CD4-positive, CD25-positive, alpha-beta regulatory T cell (primary cell): ENCODE results near the gene TMEM74B. TPM values are rescaled to one million over a fixed set of nuclear protein-coding genes. Genes with fewer than 3 reads are reported as not detected.
A peak's percentile ranks its signal among the peaks of the same experiment; 100 is the strongest.

ENCODE experiments used
- ATAC-seq, 2 donors: fragments of 150-1000 bp; cut with Tn5 transposase; one replicate each; pipeline ENCODE4 v1.10.0; 2021; ENCODE audit warnings: low read depth in 2 of 2, moderate number of reproducible peaks in 2 of 2, moderate library complexity in 1 of 2
- DNase-seq, 3 donors: peaks; one replicate each; pipeline versions ENCODE4 v3.0.0 to v3.0.0-alpha.2; 2012 to 2022; ENCODE audit warnings: mixed read lengths in 1 of 3
- H3K27ac ChIP-seq: one replicate; pipeline ENCODE4 v1.7.0; 2013; ENCODE audit warnings: mild to moderate bottlenecking, low read length; ENCODE audit not compliant: insufficient read depth, poor library complexity, severe bottlenecking
- H3K27me3 ChIP-seq: one replicate; pipeline ENCODE4 v1.7.0; 2013; ENCODE audit warnings: low read length; ENCODE audit not compliant: control insufficient read depth, insufficient read depth
- H3K36me3 ChIP-seq: one replicate; pipeline ENCODE4 v1.7.0; 2013; ENCODE audit warnings: mild to moderate bottlenecking, low read length, moderate library complexity; ENCODE audit not compliant: control insufficient read depth, insufficient read depth
- H3K4me1 ChIP-seq: 2 replicates; pipeline ENCODE4 v1.7.0; 2013; ENCODE audit warnings: mild to moderate bottlenecking, low read length; ENCODE audit not compliant: insufficient read depth, control insufficient read depth, poor library complexity, severe bottlenecking
- H3K4me3 ChIP-seq: one replicate; pipeline ENCODE4 v1.7.0; 2013; ENCODE audit warnings: low read depth, mild to moderate bottlenecking, low read length, moderate library complexity
- H3K9me3 ChIP-seq, 2 experiments: 1 replicate in 1 of 2; 2 replicates in 1 of 2; pipeline ENCODE4 v1.7.0; 2013; ENCODE audit warnings: low read length in 2 of 2, mild to moderate bottlenecking in 1 of 2, moderate library complexity in 1 of 2; ENCODE audit not compliant: control insufficient read depth in 2 of 2
- H3K27ac Mint-ChIP-seq, 3 donors: one replicate each; pipeline ENCODE4 v1.8.0; 2020 to 2022; ENCODE audit warnings: mild to moderate bottlenecking in 3 of 3, mixed read lengths in 3 of 3, moderate library complexity in 2 of 3
- H3K27me3 Mint-ChIP-seq: one replicate; pipeline ENCODE4 v1.8.0; 2022; ENCODE audit warnings: mild to moderate bottlenecking, mixed read lengths
- H3K36me3 Mint-ChIP-seq: one replicate; pipeline ENCODE4 v1.8.0; 2020; ENCODE audit warnings: mixed read lengths
- H3K4me1 Mint-ChIP-seq, 4 donors: one replicate each; pipeline ENCODE4 v1.8.0; 2020 to 2022; ENCODE audit warnings: mixed read lengths in 4 of 4, mild to moderate bottlenecking in 1 of 4
- H3K4me3 Mint-ChIP-seq, 4 donors: one replicate each; pipeline ENCODE4 v1.8.0; 2020 to 2022; ENCODE audit warnings: mild to moderate bottlenecking in 4 of 4, mixed read lengths in 4 of 4, moderate library complexity in 3 of 4
- H3K9me3 Mint-ChIP-seq, 7 donors: one replicate each; pipeline ENCODE4 v1.8.0; 2020 to 2022; ENCODE audit warnings: mixed read lengths in 7 of 7, mild to moderate bottlenecking in 3 of 7, moderate library complexity in 2 of 7
- polyA plus RNA-seq, 4 donors: library from polyadenylated mRNA; unstranded; fragments of 300-500 nt; fragmentation: Illumina TruSeq; gene quantifications; one replicate each; pipeline ENCODE4 v1.2.3, GENCODE V29; 2021
- total RNA-seq: library from RNA; stranded (reverse); gene quantifications from one replicate; pipeline ENCODE4 v1.2.3, GENCODE V29; 2022

Gene TMEM74B
- total and polyA plus RNA-seq, 5 donors from 2014 or later, result not detected

- ATAC-seq (no peak), DNase-seq (no peak)
- H3K27ac ChIP-seq, result no peak within 1 kb of the TSS
- Mint-ChIP-seq H3K36me3 (no peaks in the 10 kb centered on the region), H3K9me3 (peaks cover 0 to 2% (median 0%) of the 10 kb centered on the region in 7 donors), H3K27me3 (peaks cover 14% of the 10 kb centered on the region), H3K4me1 (peaks cover 0 to 6% (median 4%) of the 10 kb centered on the region in 4 donors), H3K27ac (peak within 1 kb of the TSS in 1 of 3 donors; percentile 48), H3K4me3 (no peak within 1 kb of the TSS)
- H3K4me3 ChIP-seq, result no peak within 1 kb of the TSS
- no peaks in the 10 kb centered on the region for H3K9me3 ChIP-seq
- no peaks in the 10 kb centered on the region for H3K4me1 ChIP-seq
- H3K27me3 ChIP-seq, result no peaks in the 10 kb centered on the region
- H3K36me3 ChIP-seq, result no peaks in the 10 kb centered on the region
Observed at GRCh38 chr20:1202762-1203504, 18.2 kb upstream of the TMEM74B start, which contains the start of gene C20orf202. TSS of gene C20orf202 (plus strand) at chr20:1203454. CDS start at chr20:1203586, 132 bp downstream.

- no peaks in the 10 kb centered on the region for H3K36me3 Mint-ChIP-seq
- peak overlapping the region in 1 of 3 donors; percentile 89 for H3K27ac Mint-ChIP-seq
- peaks cover 0 to 2% (median 0%) of the 10 kb centered on the region in 7 donors for H3K9me3 Mint-ChIP-seq
- ATAC-seq (peak in 1 of 2 donors; percentile 53), DNase-seq (no peak)
- Histone ChIP-seq H3K36me3 (no peaks in the 10 kb centered on the region), H3K9me3 (no peaks in the 10 kb centered on the region), H3K4me1 (no peaks in the 10 kb centered on the region), H3K27ac (no peak overlapping the region), H3K27me3 (no peaks in the 10 kb centered on the region), H3K4me3 (no peak overlapping the region)
- no peak overlapping the region for H3K4me3 Mint-ChIP-seq
- peaks cover 14% of the 10 kb centered on the region for H3K27me3 Mint-ChIP-seq
- peaks cover 0 to 6% (median 4%) of the 10 kb centered on the region in 4 donors for H3K4me1 Mint-ChIP-seq
Observed at GRCh38 chr20:1199964-1200363, 15.2 kb upstream of the TMEM74B start.

- Histone ChIP-seq H3K4me3 (no peak overlapping the region), H3K9me3 (no peaks in the 10 kb centered on the region), H3K36me3 (no peaks in the 10 kb centered on the region), H3K27ac (no peak overlapping the region), H3K27me3 (no peaks in the 10 kb centered on the region), H3K4me1 (no peaks in the 10 kb centered on the region)
- peaks cover 10% of the 10 kb centered on the region for H3K27me3 Mint-ChIP-seq
- no peak for DNase-seq
- H3K4me3 Mint-ChIP-seq, result no peak overlapping the region
- no peaks in the 10 kb centered on the region for H3K36me3 Mint-ChIP-seq
- peaks cover 0 to 6% (median 4%) of the 10 kb centered on the region in 4 donors for H3K4me1 Mint-ChIP-seq
- H3K27ac Mint-ChIP-seq, result no peak overlapping the region
- peaks cover 0 to 2% (median 0%) of the 10 kb centered on the region in 7 donors for H3K9me3 Mint-ChIP-seq
- ATAC-seq, result no peak
Observed at GRCh38 chr20:1199212-1199873, 14.6 kb upstream of the TMEM74B start.

- Histone ChIP-seq H3K36me3 (no peaks in the 10 kb centered on the region), H3K4me3 (no peak overlapping the region), H3K27ac (no peak overlapping the region), H3K4me1 (no peaks in the 10 kb centered on the region), H3K27me3 (no peaks in the 10 kb centered on the region), H3K9me3 (no peaks in the 10 kb centered on the region)
- H3K4me1 Mint-ChIP-seq, result peaks cover 0 to 6% (median 4%) of the 10 kb centered on the region in 4 donors
- H3K36me3 Mint-ChIP-seq, result no peaks in the 10 kb centered on the region
- no peak for ATAC-seq
- peak overlapping the region in 1 of 3 donors; percentile 42 for H3K27ac Mint-ChIP-seq
- peaks cover 0 to 1% (median 0%) of the 10 kb centered on the region in 7 donors for H3K9me3 Mint-ChIP-seq
- no peak for DNase-seq
- H3K4me3 Mint-ChIP-seq, result no peak overlapping the region
- H3K27me3 Mint-ChIP-seq, result peaks cover 6% of the 10 kb centered on the region
Observed at GRCh38 chr20:1198751-1199150, 14.0 kb upstream of the TMEM74B start.

GRCh38 chr20:1197801-1198200 is 13.0 kb upstream of the TMEM74B start:
- Histone ChIP-seq H3K27ac (no peak overlapping the region), H3K4me1 (no peaks in the 10 kb centered on the region), H3K27me3 (no peaks in the 10 kb centered on the region), H3K4me3 (no peak overlapping the region), H3K36me3 (no peaks in the 10 kb centered on the region), H3K9me3 (no peaks in the 10 kb centered on the region)
- Mint-ChIP-seq H3K4me3 (no peak overlapping the region), H3K27me3 (no peaks in the 10 kb centered on the region), H3K27ac (no peak overlapping the region), H3K4me1 (peaks cover 0 to 6% (median 4%) of the 10 kb centered on the region in 4 donors), H3K36me3 (no peaks in the 10 kb centered on the region), H3K9me3 (peaks cover 0 to 1% (median 0%) of the 10 kb centered on the region in 7 donors)
- DNase-seq (no peak), ATAC-seq (no peak)

GRCh38 chr20:1196634-1197033 is 11.9 kb upstream of the TMEM74B start:
- Mint-ChIP-seq H3K4me1 (peaks cover 0 to 6% (median 4%) of the 10 kb centered on the region in 4 donors), H3K36me3 (no peaks in the 10 kb centered on the region), H3K4me3 (no peak overlapping the region), H3K27me3 (no peaks in the 10 kb centered on the region), H3K9me3 (peaks cover 0 to 1% (median 0%) of the 10 kb centered on the region in 7 donors), H3K27ac (no peak overlapping the region)
- Histone ChIP-seq H3K9me3 (no peaks in the 10 kb centered on the region), H3K4me1 (no peaks in the 10 kb centered on the region), H3K27ac (no peak overlapping the region), H3K27me3 (no peaks in the 10 kb centered on the region), H3K36me3 (no peaks in the 10 kb centered on the region), H3K4me3 (no peak overlapping the region)
- ATAC-seq (no peak), DNase-seq (no peak)

GRCh38 chr20:1195226-1195625 is 10.4 kb upstream of the TMEM74B start:
- no peaks in the 10 kb centered on the region for H3K27me3 Mint-ChIP-seq
- peaks cover 0 to 6% (median 4%) of the 10 kb centered on the region in 4 donors for H3K4me1 Mint-ChIP-seq
- peaks cover 0 to 1% (median 0%) of the 10 kb centered on the region in 7 donors for H3K9me3 Mint-ChIP-seq
- no peak overlapping the region for H3K4me3 Mint-ChIP-seq
- Histone ChIP-seq H3K4me1 (no peaks in the 10 kb centered on the region), H3K4me3 (no peak overlapping the region), H3K9me3 (no peaks in the 10 kb centered on the region), H3K27me3 (peaks cover 2% of the 10 kb centered on the region), H3K36me3 (no peaks in the 10 kb centered on the region), H3K27ac (no peak overlapping the region)
- ATAC-seq, result no peak
- no peak overlapping the region for H3K27ac Mint-ChIP-seq
- DNase-seq, result no peak
- no peaks in the 10 kb centered on the region for H3K36me3 Mint-ChIP-seq
